ENCODE measurements around the gene TBPL1. TPM values are rescaled to one million over a fixed set of nuclear protein-coding genes. Genes with fewer than 3 reads are reported as not detected.
A peak's percentile ranks its signal among the peaks of the same experiment; 100 is the strongest.
"Not testable (repeated sequence)": the region's sequence is repeated elsewhere in the genome, so short reads cannot be mapped to it uniquely, and the experiment has no call there.

Gene TBPL1
- total and polyA plus RNA-seq, 7 experiments from 2014 or later, result 21.0 to 51.2 (median 31.2) TPM

DNA sequence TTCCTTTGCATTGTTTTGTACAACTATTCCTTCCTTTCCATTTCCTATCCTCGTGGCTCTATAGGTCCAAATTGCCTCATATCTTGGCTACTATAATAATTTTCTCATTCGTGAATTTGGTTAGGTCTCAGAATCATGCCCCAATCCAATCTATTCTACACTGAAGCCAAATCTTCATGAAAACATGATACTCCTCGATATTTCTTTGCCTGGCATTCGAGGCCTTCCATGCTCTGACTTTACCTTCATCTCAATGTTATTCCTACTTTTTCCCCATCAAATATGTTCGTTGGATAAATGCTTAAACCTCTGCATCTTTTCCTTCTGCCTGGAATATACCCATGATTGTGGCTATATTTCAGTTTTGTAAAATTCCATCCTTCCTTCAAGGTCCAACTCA lies 33.7 kb upstream of the TBPL1 start:
- CTCF ChIA-PET, result interaction anchor here (1.7 kb wide), 1 partner anchor 177 kb away, joined by 4 read pairs; no protein-coding TSS in a partner anchor
- peaks cover 0 to 4% of the 10 kb centered on the region in 2 donors for H3K27me3 ChIP-seq (ENCODE audit: control insufficient read depth in 2 of 2, insufficient read depth in 2 of 2, low read length in 2 of 2)
- Mint-ChIP-seq H3K36me3 (no peaks in the 10 kb centered on the region), H3K9me3 (no peaks in the 10 kb centered on the region), H3K4me1 (peaks cover 0 to 5% (median 4%) of the 10 kb centered on the region in 7 donors), H3K4me3 (no peak overlapping the region), H3K27me3 (peaks cover 10 to 32% (median 24%) of the 10 kb centered on the region in 5 donors), H3K27ac (no peak overlapping the region)
- DNase-seq (no peak), ATAC-seq (no peak)
- H3K9me3 ChIP-seq (ENCODE audit: control insufficient read depth in 2 of 3, low read length in 3 of 3), result no peaks in the 10 kb centered on the region
- H3K36me3 ChIP-seq (ENCODE audit: control insufficient read depth in 2 of 3, insufficient read depth in 3 of 3, low read length in 3 of 3), result no peaks in the 10 kb centered on the region
- intact Hi-C loops (cut with micrococcal nuclease), result loop anchor here in 1 of 2 donors (5.0 kb wide), 1 partner anchor 1087 kb away; no protein-coding TSS in a partner anchor
- H3K4me1 ChIP-seq (ENCODE audit: control insufficient read depth in 2 of 2, insufficient read depth in 2 of 2, low read length in 2 of 2), result no peaks in the 10 kb centered on the region
- no peak overlapping the region for H3K4me3 ChIP-seq (ENCODE audit: low read length)
- H3K27ac ChIP-seq (ENCODE audit: low read depth, low read length), result no peak overlapping the region
- POLR2A ChIA-PET, result no interaction called here

DNA sequence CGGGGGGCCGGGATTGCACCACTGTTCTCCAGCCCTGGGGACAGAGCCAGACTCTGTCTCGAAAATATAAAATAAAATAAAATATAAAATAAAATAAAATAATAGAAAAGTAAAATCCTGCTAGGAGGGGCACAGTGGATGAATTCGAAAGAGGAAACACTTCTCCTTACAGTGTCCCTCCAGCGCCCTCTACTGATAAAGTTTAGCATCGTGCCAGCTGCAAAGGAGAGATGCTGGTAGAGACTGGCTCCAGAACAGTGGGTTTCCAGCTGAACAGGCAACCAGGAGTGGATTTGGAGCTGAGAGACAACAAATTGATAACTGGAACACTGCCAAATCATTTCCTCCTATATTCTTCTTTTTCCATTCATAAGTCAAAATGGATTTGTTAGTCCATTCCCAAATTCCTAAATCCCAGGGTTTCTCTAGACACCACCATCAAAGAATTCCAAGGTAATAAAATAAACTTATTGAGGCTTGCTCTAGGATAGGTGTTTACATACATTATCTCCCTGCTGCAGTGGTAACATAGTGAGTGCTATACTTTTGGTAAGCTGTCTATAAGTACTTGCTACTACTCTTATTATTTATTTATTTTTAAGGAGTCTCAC lies 31.7 kb upstream of the TBPL1 start:
- no peak overlapping the region for H3K4me3 ChIP-seq (ENCODE audit: low read length)
- ChIA-PET CTCF (interaction anchor here (0.7 to 6.6 kb wide), 8 partner anchors 16 to 181 kb away, joined by 3 to 93 read pairs (median 4); no protein-coding TSS in a partner anchor), POLR2A (no interaction called here)
- Mint-ChIP-seq H3K27ac (no peak overlapping the region), H3K4me1 (peaks cover 0 to 5% (median 4%) of the 10 kb centered on the region in 7 donors), H3K36me3 (no peaks in the 10 kb centered on the region), H3K27me3 (peaks cover 17 to 33% (median 27%) of the 10 kb centered on the region in 5 donors), H3K4me3 (no peak overlapping the region), H3K9me3 (no peaks in the 10 kb centered on the region)
- no peak overlapping the region for H3K27ac ChIP-seq (ENCODE audit: low read depth, low read length)
- H3K4me1 ChIP-seq (ENCODE audit: control insufficient read depth in 2 of 2, insufficient read depth in 2 of 2, low read length in 2 of 2), result no peaks in the 10 kb centered on the region
- ATAC-seq (peak; percentile 78), DNase-seq (peak; percentile 23 to 60 (median 56))
- H3K36me3 ChIP-seq (ENCODE audit: control insufficient read depth in 2 of 3, insufficient read depth in 3 of 3, low read length in 3 of 3), result no peaks in the 10 kb centered on the region
- H3K27me3 ChIP-seq (ENCODE audit: control insufficient read depth in 2 of 2, insufficient read depth in 2 of 2, low read length in 2 of 2), result peaks cover 0 to 4% of the 10 kb centered on the region in 2 donors
- H3K9me3 ChIP-seq (ENCODE audit: control insufficient read depth in 2 of 3, low read length in 3 of 3), result no peaks in the 10 kb centered on the region
- intact Hi-C loops (cut with micrococcal nuclease), result loop anchor here in 1 of 2 donors (1.0 to 10.0 kb wide), 2 partner anchors 1023 to 1391 kb away; no protein-coding TSS in a partner anchor

DNA sequence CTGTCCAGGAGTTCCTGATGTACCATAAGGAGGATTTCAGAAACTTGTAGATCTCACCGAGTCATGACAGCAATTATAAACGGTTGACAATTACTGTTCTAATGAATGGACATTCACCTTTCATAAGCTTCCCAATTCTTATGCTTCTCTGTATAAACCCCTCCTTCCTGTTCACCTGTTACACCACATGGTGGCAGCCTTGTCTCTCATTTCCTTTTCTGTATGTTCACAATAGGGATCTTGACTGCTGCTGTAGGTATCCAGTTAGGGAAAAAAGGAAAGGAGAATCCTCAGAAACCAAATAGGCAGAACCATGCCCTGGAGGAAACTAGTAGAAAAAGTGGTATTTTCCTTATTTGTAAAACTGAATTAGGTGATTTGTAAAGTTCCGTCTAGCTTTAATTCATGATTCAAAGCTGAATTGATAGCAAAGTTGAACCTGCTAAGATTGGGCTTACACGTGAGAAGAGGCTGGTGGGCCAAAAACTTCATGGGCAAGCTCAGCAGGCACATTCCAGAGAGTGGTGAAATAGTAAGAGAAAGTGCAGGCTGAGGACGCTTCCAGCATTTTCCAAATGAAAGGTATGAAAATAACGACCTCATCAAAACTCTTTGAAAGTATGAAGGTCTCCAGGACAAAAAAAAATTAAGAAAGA lies 29.0 kb upstream of the TBPL1 start:
- H3K27ac ChIP-seq (ENCODE audit: low read depth, low read length), result no peak overlapping the region
- no peaks in the 10 kb centered on the region for H3K4me1 ChIP-seq (ENCODE audit: control insufficient read depth in 2 of 2, insufficient read depth in 2 of 2, low read length in 2 of 2)
- H3K27ac Mint-ChIP-seq, result no peak overlapping the region
- H3K36me3 Mint-ChIP-seq, result no peaks in the 10 kb centered on the region
- H3K4me1 Mint-ChIP-seq, result no peaks in the 10 kb centered on the region
- ChIA-PET CTCF (interaction anchor here (0.6 to 6.6 kb wide), 25 partner anchors 9 to 1257 kb away, joined by 3 to 93 read pairs (median 4); no protein-coding TSS in a partner anchor), POLR2A (interaction anchor here (0.6 to 0.9 kb wide), 2 partner anchors 76 to 171 kb away, joined by 3 read pairs; no protein-coding TSS in a partner anchor)
- ATAC-seq (peak; percentile 89), DNase-seq (peak in 7 of 9 donors; percentile 26 to 64 (median 57))
- peaks cover 26 to 41% (median 38%) of the 10 kb centered on the region in 5 donors for H3K27me3 Mint-ChIP-seq
- no peaks in the 10 kb centered on the region for H3K9me3 ChIP-seq (ENCODE audit: control insufficient read depth in 2 of 3, low read length in 3 of 3)
- no peaks in the 10 kb centered on the region for H3K27me3 ChIP-seq (ENCODE audit: control insufficient read depth in 2 of 2, insufficient read depth in 2 of 2, low read length in 2 of 2)
- H3K4me3 Mint-ChIP-seq, result no peak overlapping the region
- H3K4me3 ChIP-seq (ENCODE audit: low read length), result no peak overlapping the region
- intact Hi-C loops (cut with micrococcal nuclease), result loop anchor here (1.0 to 10.0 kb wide), 8 partner anchors 28 to 1021 kb away; partner anchors contain the start of gene TBPL1 (in 1 of the 2)
- H3K9me3 Mint-ChIP-seq, result no peaks in the 10 kb centered on the region
- H3K36me3 ChIP-seq (ENCODE audit: control insufficient read depth in 2 of 3, insufficient read depth in 3 of 3, low read length in 3 of 3), result no peaks in the 10 kb centered on the region

DNA sequence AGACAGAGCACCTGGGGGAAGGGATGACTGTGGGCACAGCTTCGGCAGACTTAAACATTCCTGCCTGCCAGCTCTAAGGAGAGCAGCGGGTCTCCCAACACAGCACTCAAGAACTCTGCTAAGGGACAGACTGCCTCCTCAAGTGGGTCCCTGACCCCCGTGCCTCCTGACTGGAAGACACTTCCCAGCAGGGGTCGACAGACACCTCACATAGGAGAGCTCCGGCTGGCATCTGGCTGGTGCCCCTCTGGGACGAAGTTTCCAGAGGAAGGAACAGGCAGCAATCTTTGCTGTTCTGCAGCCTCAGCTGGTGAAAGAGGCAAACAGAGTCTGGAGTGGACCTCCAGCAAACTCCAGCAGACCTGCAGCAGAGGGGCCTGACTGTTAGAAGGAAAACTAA lies 21.8 kb upstream of the TBPL1 start:
- Mint-ChIP-seq H3K36me3 (peaks cover 0 to 18% (median 9%) of the 10 kb centered on the region in 5 donors), H3K27me3 (peaks cover 25 to 60% (median 49%) of the 10 kb centered on the region in 5 donors), H3K9me3 (peaks cover 5 to 28% (median 12%) of the 10 kb centered on the region in 11 donors)
- H3K4me1 Mint-ChIP-seq; CTCF ChIA-PET; H3K27me3 ChIP-seq (ENCODE audit: control insufficient read depth in 2 of 2, insufficient read depth in 2 of 2, low read length in 2 of 2); H3K36me3 ChIP-seq (ENCODE audit: control insufficient read depth in 2 of 3, insufficient read depth in 3 of 3, low read length in 3 of 3); H3K4me3 ChIP-seq (ENCODE audit: low read length); H3K4me3 Mint-ChIP-seq; H3K27ac ChIP-seq (ENCODE audit: low read depth, low read length); H3K27ac Mint-ChIP-seq; DNase-seq; ATAC-seq; H3K9me3 ChIP-seq (ENCODE audit: control insufficient read depth in 2 of 3, low read length in 3 of 3); intact Hi-C loops (cut with micrococcal nuclease); H3K4me1 ChIP-seq (ENCODE audit: control insufficient read depth in 2 of 2, insufficient read depth in 2 of 2, low read length in 2 of 2); POLR2A ChIA-PET: not testable (repeated sequence)

DNA sequence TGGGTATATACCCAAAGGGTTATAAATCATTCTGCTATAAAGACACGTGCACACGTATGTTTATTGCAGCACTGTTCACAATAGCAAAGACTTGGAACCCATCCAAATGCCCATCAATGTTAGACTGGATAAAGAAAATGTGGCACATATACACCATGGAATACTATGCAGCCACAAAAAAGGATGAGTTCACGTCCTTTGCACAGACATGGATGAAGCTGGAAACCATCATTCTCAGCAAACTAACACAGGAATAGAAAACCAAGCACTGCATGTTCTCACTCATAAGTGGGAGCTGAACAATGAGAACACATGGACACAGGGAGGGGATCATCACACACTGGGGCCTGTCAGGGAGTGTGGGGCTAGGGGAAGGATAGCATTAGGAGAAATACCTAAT lies 16.7 kb upstream of the TBPL1 start:
- H3K4me1 Mint-ChIP-seq; CTCF ChIA-PET; H3K36me3 ChIP-seq (ENCODE audit: control insufficient read depth in 2 of 3, insufficient read depth in 3 of 3, low read length in 3 of 3); POLR2A ChIA-PET; H3K4me3 ChIP-seq (ENCODE audit: low read length); ATAC-seq; H3K27ac ChIP-seq (ENCODE audit: low read depth, low read length); H3K27me3 ChIP-seq (ENCODE audit: control insufficient read depth in 2 of 2, insufficient read depth in 2 of 2, low read length in 2 of 2); intact Hi-C loops (cut with micrococcal nuclease); H3K27ac Mint-ChIP-seq; H3K4me1 ChIP-seq (ENCODE audit: control insufficient read depth in 2 of 2, insufficient read depth in 2 of 2, low read length in 2 of 2); DNase-seq; H3K9me3 ChIP-seq (ENCODE audit: control insufficient read depth in 2 of 3, low read length in 3 of 3); H3K4me3 Mint-ChIP-seq: not testable (repeated sequence)
- Mint-ChIP-seq H3K9me3 (peaks cover 5 to 28% (median 12%) of the 10 kb centered on the region in 11 donors), H3K36me3 (peaks cover 0 to 18% (median 9%) of the 10 kb centered on the region in 5 donors), H3K27me3 (peaks cover 27 to 69% (median 59%) of the 10 kb centered on the region in 5 donors)

DNA sequence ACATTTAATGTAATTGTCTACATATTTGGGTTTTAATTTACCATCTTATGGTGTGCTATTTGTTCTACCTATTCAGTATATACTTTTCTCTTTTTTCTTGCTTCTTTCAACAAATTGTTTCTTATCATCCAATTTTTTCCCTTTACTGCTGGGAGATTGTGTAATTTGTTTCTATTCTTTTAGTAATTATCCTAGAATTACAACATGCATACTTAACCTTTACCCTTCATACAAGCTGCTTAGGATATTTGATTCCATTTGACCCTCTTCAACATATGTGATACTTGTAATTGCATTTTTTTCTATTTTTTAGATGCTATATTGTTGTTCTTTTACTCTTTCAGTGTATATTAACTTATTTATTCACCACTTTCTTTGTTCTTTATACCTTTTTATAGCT lies 15.1 kb upstream of the TBPL1 start:
- ChIA-PET CTCF (interaction anchor here (0.6 to 1.3 kb wide), 3 partner anchors 13 to 126 kb away, joined by 3 read pairs; no protein-coding TSS in a partner anchor), POLR2A (no interaction called here)
- intact Hi-C loops (cut with micrococcal nuclease), result no loop called here
- Mint-ChIP-seq H3K27me3 (peaks cover 19 to 69% (median 51%) of the 10 kb centered on the region in 5 donors), H3K27ac (no peak overlapping the region), H3K36me3 (peaks cover 0 to 9% (median 7%) of the 10 kb centered on the region in 5 donors), H3K9me3 (peaks cover 5 to 21% (median 10%) of the 10 kb centered on the region in 11 donors), H3K4me3 (no peak overlapping the region), H3K4me1 (peaks cover 0 to 5% (median 0%) of the 10 kb centered on the region in 7 donors)
- DNase-seq (no peak), ATAC-seq (no peak)
- Histone ChIP-seq H3K27me3 (ENCODE audit: control insufficient read depth in 2 of 2, insufficient read depth in 2 of 2, low read length in 2 of 2) (no peaks in the 10 kb centered on the region), H3K36me3 (ENCODE audit: control insufficient read depth in 2 of 3, insufficient read depth in 3 of 3, low read length in 3 of 3) (no peaks in the 10 kb centered on the region), H3K9me3 (ENCODE audit: control insufficient read depth in 2 of 3, low read length in 3 of 3) (no peaks in the 10 kb centered on the region), H3K27ac (ENCODE audit: low read depth, low read length) (no peak overlapping the region), H3K4me1 (ENCODE audit: control insufficient read depth in 2 of 2, insufficient read depth in 2 of 2, low read length in 2 of 2) (no peaks in the 10 kb centered on the region), H3K4me3 (ENCODE audit: low read length) (no peak overlapping the region)
